ENCODE data around the gene B3GALNT2. TPM values are rescaled to one million over a fixed set of nuclear protein-coding genes. Genes with fewer than 3 reads are reported as not detected.

Gene B3GALNT2
- total RNA-seq, 2 experiments from 2014 or later, result 14.0 to 14.2 TPM

DNA sequence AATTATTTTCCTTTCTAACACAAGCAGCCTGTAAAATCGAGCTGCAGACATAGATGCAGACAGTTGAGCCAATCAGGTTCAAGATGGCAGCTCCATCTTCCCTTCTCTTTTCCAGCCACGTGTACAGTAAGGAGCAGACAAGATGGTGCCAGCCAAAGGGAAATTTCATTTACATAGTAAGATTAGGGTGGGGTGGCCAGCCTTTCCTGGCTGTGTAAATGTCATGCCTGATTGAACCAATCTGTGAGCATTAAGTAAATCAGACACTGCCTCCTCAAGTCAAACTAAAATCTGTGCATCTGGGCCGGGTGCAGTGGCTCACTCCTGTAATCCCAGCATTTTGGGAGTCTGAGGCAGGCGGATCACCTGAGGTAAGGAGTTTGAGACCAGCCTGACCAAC lies 76.8 kb downstream of the B3GALNT2 start:
- CTCF ChIA-PET, result interaction anchor here (2.1 kb wide), 1 partner anchor 11 kb away, joined by 10 read pairs; no protein-coding TSS in a partner anchor
- H3K27me3 Mint-ChIP-seq, result no peaks in the 10 kb centered on the region
- POLR2A ChIA-PET, result no interaction called here
- peaks cover 13% of the 10 kb centered on the region for H3K4me1 Mint-ChIP-seq
- no peak for DNase-seq
- H3K4me3 Mint-ChIP-seq, result no peak overlapping the region
- peaks cover 4% of the 10 kb centered on the region for H3K36me3 Mint-ChIP-seq (ENCODE audit: low read depth)
- no peaks in the 10 kb centered on the region for H3K9me3 Mint-ChIP-seq
- H3K27ac Mint-ChIP-seq, result no peak overlapping the region

DNA sequence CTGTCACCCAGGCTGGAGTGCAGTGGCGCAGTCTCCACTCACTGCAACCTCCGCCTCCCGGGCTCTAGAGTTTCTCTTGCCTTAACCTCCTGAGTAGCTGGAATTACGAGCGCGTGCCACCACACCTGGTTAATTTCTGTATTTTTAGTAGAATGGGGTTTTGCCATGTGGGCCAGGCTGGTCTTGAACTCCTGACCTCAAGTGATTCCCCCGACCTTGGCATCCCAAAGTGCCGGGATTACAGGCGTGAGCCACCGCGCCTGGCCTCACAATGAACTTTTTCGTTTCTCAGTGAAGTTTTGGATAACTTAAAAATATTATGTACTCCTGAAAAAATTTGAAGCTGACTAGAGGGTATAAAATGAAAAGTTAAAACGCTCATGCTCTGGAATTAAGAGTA lies 77.6 kb downstream of the B3GALNT2 start:
- Mint-ChIP-seq H3K36me3 (ENCODE audit: low read depth) (peaks cover 4% of the 10 kb centered on the region), H3K27ac (no peak overlapping the region), H3K27me3 (no peaks in the 10 kb centered on the region), H3K9me3 (no peaks in the 10 kb centered on the region), H3K4me1 (peaks cover 13% of the 10 kb centered on the region), H3K4me3 (no peak overlapping the region)
- DNase-seq, result no peak
- CTCF ChIA-PET, result interaction anchor here (2.1 kb wide), 1 partner anchor 10 kb away, joined by 10 read pairs; no protein-coding TSS in a partner anchor
- POLR2A ChIA-PET, result no interaction called here

DNA sequence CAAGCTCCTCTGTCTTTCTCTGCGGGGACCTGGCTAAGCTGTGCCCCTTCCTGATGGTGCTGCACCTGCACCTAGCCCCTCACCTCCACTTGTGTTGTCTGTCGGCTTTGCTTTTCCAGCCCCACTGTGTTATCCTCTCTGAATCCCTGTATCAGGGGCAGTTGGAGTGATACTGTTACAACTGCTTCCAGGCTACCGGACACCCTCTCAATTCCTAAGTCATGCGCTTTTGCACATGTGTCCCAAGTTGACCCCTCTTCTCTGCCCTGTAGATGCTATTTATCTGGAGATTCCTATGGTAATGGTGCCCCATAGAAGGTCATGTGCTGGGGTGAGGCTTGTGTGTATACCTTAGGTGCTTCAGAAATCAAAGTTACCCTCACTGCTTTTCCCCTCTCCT lies 78.1 kb downstream of the B3GALNT2 start:
- ChIA-PET CTCF (interaction anchor here (1.0 to 2.1 kb wide), 2 partner anchors 9 to 13 kb away, joined by 3 to 10 read pairs; no protein-coding TSS in a partner anchor), POLR2A (interaction anchor here (1.0 kb wide), 1 partner anchor 9 kb away, joined by 3 read pairs; no protein-coding TSS in a partner anchor)
- DNase-seq, result no peak
- Mint-ChIP-seq H3K4me3 (no peak overlapping the region), H3K4me1 (peaks cover 13% of the 10 kb centered on the region), H3K27ac (no peak overlapping the region), H3K9me3 (no peaks in the 10 kb centered on the region), H3K36me3 (ENCODE audit: low read depth) (peaks cover 4% of the 10 kb centered on the region), H3K27me3 (no peaks in the 10 kb centered on the region)

- Mint-ChIP-seq H3K4me3 (no peak overlapping the region), H3K36me3 (ENCODE audit: low read depth) (peaks cover 4% of the 10 kb centered on the region), H3K9me3 (no peaks in the 10 kb centered on the region), H3K4me1 (peaks cover 13% of the 10 kb centered on the region), H3K27ac (no peak overlapping the region), H3K27me3 (no peaks in the 10 kb centered on the region)
- DNase-seq, result no peak
- ChIA-PET POLR2A (interaction anchor here (1.0 kb wide), 1 partner anchor 8 kb away, joined by 3 read pairs; no protein-coding TSS in a partner anchor), CTCF (interaction anchor here (0.6 to 1.9 kb wide), 3 partner anchors 10 to 74 kb away, joined by 3 to 8 read pairs (median 5); no protein-coding TSS in a partner anchor)
These were observed 78.9 kb downstream of the B3GALNT2 start for GRCh38 chr1:235425357-235425756.

GRCh38 chr1:235424092-235424491 lies 80.2 kb downstream of the B3GALNT2 start:
- H3K4me3 Mint-ChIP-seq, result no peak overlapping the region
- no peak for DNase-seq
- CTCF ChIA-PET, result interaction anchor here (0.6 to 1.9 kb wide), 5 partner anchors 9 to 928 kb away, joined by 3 to 8 read pairs (median 3); no protein-coding TSS in a partner anchor
- peaks cover 4% of the 10 kb centered on the region for H3K36me3 Mint-ChIP-seq (ENCODE audit: low read depth)
- H3K27ac Mint-ChIP-seq, result no peak overlapping the region
- no peaks in the 10 kb centered on the region for H3K27me3 Mint-ChIP-seq
- POLR2A ChIA-PET, result interaction anchor here (0.9 to 1.3 kb wide), 2 partner anchors 18 to 263 kb away, joined by 4 to 5 read pairs; partner anchors contain the start of gene RBM34
- H3K4me1 Mint-ChIP-seq, result peaks cover 13% of the 10 kb centered on the region
- H3K9me3 Mint-ChIP-seq, result no peaks in the 10 kb centered on the region

DNA sequence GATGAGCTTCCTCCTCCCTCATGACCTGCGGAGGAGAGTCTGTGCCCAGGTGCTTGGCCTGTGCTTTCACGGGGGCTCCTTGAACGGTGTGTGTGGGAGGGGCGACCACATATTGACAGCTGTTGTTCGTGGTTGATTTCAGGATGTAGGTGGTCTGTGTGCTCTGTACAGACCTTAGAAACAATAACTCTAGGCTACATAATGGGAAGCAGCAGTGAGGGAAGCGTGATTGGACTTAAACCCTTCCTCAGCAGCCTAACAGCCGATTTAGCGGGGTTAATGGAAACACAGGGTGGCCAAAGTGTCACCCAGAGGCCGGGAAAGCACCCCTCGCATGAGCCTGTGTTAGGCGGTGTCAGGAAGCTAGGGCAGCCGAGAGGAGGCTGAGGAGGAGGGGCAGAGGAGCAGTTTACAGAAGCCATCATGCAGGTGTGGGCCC lies 81.0 kb downstream of the B3GALNT2 start:
- peaks cover 13% of the 10 kb centered on the region for H3K4me1 Mint-ChIP-seq
- H3K36me3 Mint-ChIP-seq (ENCODE audit: low read depth), result peaks cover 4% of the 10 kb centered on the region
- no peaks in the 10 kb centered on the region for H3K27me3 Mint-ChIP-seq
- POLR2A ChIA-PET, result interaction anchor here (1.3 kb wide), 1 partner anchor 262 kb away, joined by 5 read pairs; the partner anchor contains the start of gene RBM34
- no peaks in the 10 kb centered on the region for H3K9me3 Mint-ChIP-seq
- no peak overlapping the region for H3K27ac Mint-ChIP-seq
- CTCF ChIA-PET, result interaction anchor here (1.4 to 1.9 kb wide), 2 partner anchors 8 to 170 kb away, joined by 4 to 8 read pairs; no protein-coding TSS in a partner anchor
- H3K4me3 Mint-ChIP-seq, result no peak overlapping the region
- peak; percentile 17 for DNase-seq

GRCh38 chr1:235421751-235422150 lies 82.5 kb downstream of the B3GALNT2 start:
- Mint-ChIP-seq H3K9me3 (no peaks in the 10 kb centered on the region), H3K27me3 (no peaks in the 10 kb centered on the region), H3K36me3 (ENCODE audit: low read depth) (peaks cover 4% of the 10 kb centered on the region), H3K4me1 (peaks cover 13% of the 10 kb centered on the region), H3K4me3 (no peak overlapping the region), H3K27ac (no peak overlapping the region)
- ChIA-PET POLR2A (no interaction called here), CTCF (interaction anchor here (0.5 to 1.2 kb wide), 2 partner anchors 27 to 380 kb away, joined by 4 read pairs; no protein-coding TSS in a partner anchor)
- no peak for DNase-seq

DNA sequence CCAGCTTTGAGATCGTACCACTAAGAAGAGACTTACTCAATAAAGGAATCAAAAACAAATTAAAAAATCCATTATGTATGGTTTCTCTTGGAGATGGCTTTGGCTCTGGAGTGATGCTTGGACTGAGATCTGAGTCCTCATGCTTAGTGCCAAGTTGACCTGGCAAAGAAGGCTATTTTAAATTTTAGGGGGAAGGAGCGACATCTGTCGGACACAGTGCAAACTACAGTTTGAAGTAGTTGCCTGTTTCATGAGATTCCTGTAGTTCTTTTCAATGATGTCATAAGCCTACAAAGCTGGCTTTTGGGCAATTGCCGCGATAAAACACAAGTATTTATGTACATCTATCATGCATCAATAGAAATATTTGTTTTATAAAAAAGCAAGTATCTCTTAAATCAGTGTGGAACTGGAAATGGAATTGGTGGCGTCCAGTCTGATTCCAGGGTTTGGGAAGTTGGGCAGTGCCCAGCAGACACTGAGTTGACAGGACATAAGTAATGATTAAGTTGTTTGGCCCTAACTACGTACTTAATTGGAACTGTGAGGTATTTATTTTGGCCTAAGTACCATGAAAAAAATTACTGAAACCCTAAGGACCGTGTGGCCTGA lies 87.1 kb downstream of the B3GALNT2 start:
- Mint-ChIP-seq H3K4me1 (peaks cover 2% of the 10 kb centered on the region), H3K27me3 (no peaks in the 10 kb centered on the region), H3K36me3 (ENCODE audit: low read depth) (peaks cover 10% of the 10 kb centered on the region), H3K9me3 (no peaks in the 10 kb centered on the region), H3K27ac (no peak overlapping the region), H3K4me3 (no peak overlapping the region)
- POLR2A ChIA-PET, result interaction anchor here (0.6 to 2.6 kb wide), 5 partner anchors 8 to 312 kb away, joined by 3 to 9 read pairs (median 3); partner anchors contain the start of genes ARID4B and GGPS1
- DNase-seq, result peak; percentile 67
- CTCF ChIA-PET, result interaction anchor here (0.7 to 3.0 kb wide), 57 partner anchors 9 to 938 kb away, joined by 3 to 43 read pairs (median 5); partner anchors contain the start of genes B3GALNT2, GGPS1, RBM34 and TBCE

DNA sequence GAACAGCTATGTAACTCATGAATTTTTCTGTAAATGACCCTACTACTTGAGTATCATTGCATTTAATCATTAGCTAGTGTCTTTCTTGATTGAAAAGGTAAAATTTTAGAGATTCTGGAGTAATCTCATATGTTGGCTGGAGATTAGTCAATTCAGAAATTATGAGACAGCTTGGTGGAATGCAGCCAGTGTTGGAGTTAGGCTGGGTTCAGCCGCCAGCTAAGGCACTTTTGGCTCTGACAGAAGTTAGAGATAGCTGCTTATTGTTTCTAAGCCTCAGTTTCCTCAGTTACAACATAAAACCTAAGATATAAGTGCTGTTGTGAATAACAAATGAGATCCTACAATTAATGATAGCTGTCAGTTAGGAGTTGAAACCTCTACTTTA lies 87.6 kb downstream of the B3GALNT2 start:
- Mint-ChIP-seq H3K4me1 (peaks cover 2% of the 10 kb centered on the region), H3K36me3 (ENCODE audit: low read depth) (peaks cover 10% of the 10 kb centered on the region), H3K9me3 (no peaks in the 10 kb centered on the region), H3K4me3 (no peak overlapping the region), H3K27me3 (no peaks in the 10 kb centered on the region), H3K27ac (no peak overlapping the region)
- ChIA-PET CTCF (interaction anchor here (0.7 to 3.0 kb wide), 64 partner anchors 8 to 1088 kb away, joined by 3 to 43 read pairs (median 4); partner anchors contain the start of genes B3GALNT2, GGPS1, RBM34 and TBCE), POLR2A (interaction anchor here (0.6 to 2.6 kb wide), 5 partner anchors 9 to 312 kb away, joined by 3 to 9 read pairs (median 3); partner anchors contain the start of genes ARID4B and GGPS1)
- DNase-seq, result no peak

DNA sequence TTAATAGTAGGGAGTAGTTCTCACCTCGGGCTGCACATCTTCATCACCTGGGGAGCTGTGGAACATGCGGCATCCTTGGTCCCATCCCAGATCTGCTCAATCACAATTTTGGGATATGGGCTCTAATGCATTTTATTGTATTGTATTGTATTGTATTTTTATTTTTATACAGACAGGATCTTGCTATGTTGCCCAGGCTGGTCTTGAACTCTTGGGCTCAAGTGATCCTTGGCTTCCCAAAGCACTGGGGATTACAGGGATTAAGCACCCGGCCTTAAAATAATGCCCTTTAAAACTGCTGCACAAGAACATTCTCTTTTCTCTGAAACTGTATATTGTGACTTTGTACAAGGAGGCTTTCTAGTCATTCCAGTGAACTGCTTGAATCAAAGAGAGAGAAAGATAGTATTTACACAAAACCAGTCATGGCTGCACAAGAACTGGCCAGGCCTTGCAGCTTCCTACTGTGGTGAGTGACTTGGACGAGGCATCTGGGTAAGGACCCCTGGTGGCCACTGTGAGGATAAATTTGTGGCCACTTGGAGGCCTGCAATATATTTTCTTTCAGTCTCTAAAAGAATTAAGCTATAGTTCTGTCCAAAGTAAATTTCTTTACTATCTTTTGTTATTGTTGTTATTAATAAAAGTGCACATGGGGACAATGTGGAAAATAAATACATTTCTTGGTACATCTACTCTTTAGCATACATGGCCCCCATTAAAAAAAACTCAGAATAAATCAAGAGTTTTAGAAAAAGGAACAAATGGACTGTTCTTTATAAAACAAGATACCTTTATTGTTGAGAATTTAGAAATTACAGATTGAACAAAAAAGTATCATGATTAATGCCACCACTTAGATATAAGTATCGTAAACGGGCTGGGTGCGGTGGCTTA lies 89.0 kb downstream of the B3GALNT2 start:
- peak; percentile 66 for DNase-seq
- POLR2A ChIA-PET, result interaction anchor here (1.6 to 2.6 kb wide), 2 partner anchors 254 to 311 kb away, joined by 4 to 9 read pairs; partner anchors contain the start of gene RBM34
- H3K27me3 Mint-ChIP-seq, result no peaks in the 10 kb centered on the region
- peaks cover 10% of the 10 kb centered on the region for H3K36me3 Mint-ChIP-seq (ENCODE audit: low read depth)
- H3K9me3 Mint-ChIP-seq, result no peaks in the 10 kb centered on the region
- CTCF ChIA-PET, result interaction anchor here (0.6 to 3.0 kb wide), 39 partner anchors 9 to 431 kb away, joined by 3 to 43 read pairs (median 5); partner anchors contain the start of genes B3GALNT2, RBM34 and TBCE
- no peak overlapping the region for H3K27ac Mint-ChIP-seq
- no peak overlapping the region for H3K4me3 Mint-ChIP-seq
- H3K4me1 Mint-ChIP-seq, result peaks cover 2% of the 10 kb centered on the region

DNA sequence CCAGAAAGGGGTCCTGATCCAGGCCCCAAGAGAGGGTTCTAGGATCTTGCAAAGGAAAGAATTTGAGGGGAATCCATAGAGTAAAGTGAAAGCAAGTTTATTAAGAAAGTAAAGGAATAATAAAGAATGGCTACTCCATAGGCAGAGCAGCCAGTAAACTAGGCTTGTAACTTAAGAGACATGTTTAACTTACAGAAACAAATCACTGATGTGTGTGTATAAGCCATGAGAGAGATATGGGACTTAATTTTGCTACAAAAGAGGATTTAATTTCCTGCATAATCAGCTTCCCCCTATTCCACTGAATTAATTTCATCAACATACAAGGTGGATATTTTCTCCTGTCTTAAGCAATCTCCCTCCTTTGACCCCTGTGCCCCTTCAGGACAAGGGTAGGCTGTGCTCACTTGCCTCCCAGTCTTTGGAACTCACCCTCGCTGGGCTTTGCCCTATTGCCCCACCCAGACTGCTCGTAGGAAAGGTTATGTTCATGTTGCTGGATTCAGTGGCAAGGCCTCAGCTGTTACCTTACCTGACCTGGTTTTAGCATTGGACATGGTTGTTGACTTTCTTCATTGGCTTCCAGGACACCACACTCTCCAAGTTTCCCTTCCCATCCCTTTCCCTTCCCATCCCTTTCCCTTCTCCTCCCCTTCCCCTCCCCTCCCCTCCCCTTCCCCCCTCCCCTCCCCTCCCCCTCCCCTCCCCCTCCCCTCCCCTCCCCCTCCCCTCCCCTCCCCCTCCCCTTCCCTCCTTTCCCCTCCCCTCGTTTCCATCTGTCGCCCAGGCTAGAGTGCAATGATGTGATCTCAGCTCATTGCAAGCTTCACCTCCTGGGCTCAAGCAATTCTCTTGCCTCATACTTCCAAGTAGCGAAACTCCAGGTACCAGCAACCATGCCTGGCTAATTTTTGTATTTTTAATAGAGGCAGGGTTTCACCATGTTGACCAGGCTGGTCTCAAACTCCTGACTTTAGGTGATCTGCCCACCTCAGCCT lies 92.5 kb downstream of the B3GALNT2 start:
- CTCF ChIA-PET, result no interaction called here
- Mint-ChIP-seq H3K27ac (no peak overlapping the region), H3K9me3 (no peaks in the 10 kb centered on the region), H3K4me3 (no peak overlapping the region), H3K36me3 (ENCODE audit: low read depth) (peaks cover 10% of the 10 kb centered on the region), H3K27me3 (no peaks in the 10 kb centered on the region), H3K4me1 (peaks cover 2% of the 10 kb centered on the region)
- POLR2A ChIA-PET, result no interaction called here
- DNase-seq, result no peak
